Endothelial cell of umbilical vein (primary cell): ENCODE measurements around the gene NFKB2.

Experiments used
- EZH2 ChIP-seq: IDR thresholded peaks from 2 replicates; pipeline ENCODE4 v1.6.1; 2012; ENCODE audit warnings: borderline replicate concordance, low read depth, mild to moderate bottlenecking, moderate library complexity, low read length, inconsistent platforms; ENCODE audit not compliant: severe bottlenecking
- FOS ChIP-seq: IDR thresholded peaks from 2 replicates; pipeline ENCODE4 v1.6.1; 2011; ENCODE audit warnings: mild to moderate bottlenecking, low read length, moderate library complexity, borderline replicate concordance; ENCODE audit not compliant: insufficient read depth
- GATA2 ChIP-seq: IDR thresholded peaks from 2 replicates; pipeline ENCODE4 v1.7.0; 2011; ENCODE audit warnings: low read depth, mild to moderate bottlenecking, moderate library complexity, mixed read lengths, low read length; ENCODE audit not compliant: insufficient read length, insufficient read depth
- JUN ChIP-seq: IDR thresholded peaks from 2 replicates; pipeline ENCODE4 v1.6.1; 2011; ENCODE audit warnings: borderline replicate concordance, low read depth; ENCODE audit not compliant: insufficient read length, insufficient read depth
- MYC ChIP-seq: IDR thresholded peaks from one replicate; pipeline ENCODE4 v1.6.1; 2011; ENCODE audit warnings: mild to moderate bottlenecking, low read depth, low read length
- POLR2A ChIP-seq: IDR thresholded peaks from 2 replicates; pipeline ENCODE4 v1.6.1; 2012; ENCODE audit warnings: low read depth, mild to moderate bottlenecking, control low read depth, low read length
- POLR2AphosphoS5 ChIP-seq: IDR thresholded peaks from 2 replicates; pipeline ENCODE4 v1.6.1; 2012; ENCODE audit warnings: low read depth, mild to moderate bottlenecking, control low read depth, low read length, moderate library complexity; ENCODE audit not compliant: insufficient read depth
- TF ChIP-seq, protein P1 (sequence below), 2 donors: IDR thresholded peaks; 1 replicate in 1 of 2; 2 replicates in 1 of 2; pipeline ENCODE4 v1.5.1; 2011; ENCODE audit warnings: low read length in 2 of 2, mild to moderate bottlenecking in 2 of 2, moderate library complexity in 2 of 2, control low read depth in 1 of 2, inconsistent platforms in 1 of 2, low read depth in 1 of 2; ENCODE audit not compliant: insufficient read depth in 1 of 2; ENCODE audit errors: extremely low read depth in 1 of 2
- TF ChIP-seq, protein P2 (sequence below): IDR thresholded peaks from 2 replicates; pipeline ENCODE4 v1.6.1; 2011; ENCODE audit not compliant: insufficient read depth, insufficient read length

DNA sequence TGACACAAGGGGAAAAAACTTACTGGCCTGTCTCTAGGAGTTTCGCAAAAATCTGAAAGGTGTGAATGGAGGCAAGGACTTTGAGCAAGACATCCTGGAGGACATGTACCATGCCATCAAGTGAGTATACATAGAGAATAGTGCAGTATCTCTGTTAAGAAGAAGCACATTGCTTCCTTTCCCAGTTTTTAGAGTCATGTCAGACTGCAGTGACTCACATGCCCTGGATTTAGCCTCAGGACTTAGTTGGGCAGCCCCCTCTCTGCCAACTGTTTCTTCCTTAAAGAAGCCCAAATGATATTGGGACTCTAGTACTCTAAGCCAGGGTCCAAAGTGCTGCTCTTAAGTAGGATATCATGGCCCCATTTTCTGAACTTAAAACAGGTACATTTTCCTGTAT, 28.1 kb upstream of the NFKB2 start:
- TF ChIP-seq, protein P1, sequence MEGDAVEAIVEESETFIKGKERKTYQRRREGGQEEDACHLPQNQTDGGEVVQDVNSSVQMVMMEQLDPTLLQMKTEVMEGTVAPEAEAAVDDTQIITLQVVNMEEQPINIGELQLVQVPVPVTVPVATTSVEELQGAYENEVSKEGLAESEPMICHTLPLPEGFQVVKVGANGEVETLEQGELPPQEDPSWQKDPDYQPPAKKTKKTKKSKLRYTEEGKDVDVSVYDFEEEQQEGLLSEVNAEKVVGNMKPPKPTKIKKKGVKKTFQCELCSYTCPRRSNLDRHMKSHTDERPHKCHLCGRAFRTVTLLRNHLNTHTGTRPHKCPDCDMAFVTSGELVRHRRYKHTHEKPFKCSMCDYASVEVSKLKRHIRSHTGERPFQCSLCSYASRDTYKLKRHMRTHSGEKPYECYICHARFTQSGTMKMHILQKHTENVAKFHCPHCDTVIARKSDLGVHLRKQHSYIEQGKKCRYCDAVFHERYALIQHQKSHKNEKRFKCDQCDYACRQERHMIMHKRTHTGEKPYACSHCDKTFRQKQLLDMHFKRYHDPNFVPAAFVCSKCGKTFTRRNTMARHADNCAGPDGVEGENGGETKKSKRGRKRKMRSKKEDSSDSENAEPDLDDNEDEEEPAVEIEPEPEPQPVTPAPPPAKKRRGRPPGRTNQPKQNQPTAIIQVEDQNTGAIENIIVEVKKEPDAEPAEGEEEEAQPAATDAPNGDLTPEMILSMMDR (IDR thresholded peaks at IDR 0.05; ENCODE audit: extremely low read depth in 1 of 2, insufficient read depth in 1 of 2, low read depth in 1 of 2, low read length in 2 of 2): no peak
- TF ChIP-seq GATA2: no peak
- no peak for TF ChIP-seq MYC
- no peak for TF ChIP-seq POLR2A
- TF ChIP-seq JUN: no peak
- TF ChIP-seq POLR2AphosphoS5: no peak
- no peak for TF ChIP-seq EZH2
- TF ChIP-seq, protein P2, sequence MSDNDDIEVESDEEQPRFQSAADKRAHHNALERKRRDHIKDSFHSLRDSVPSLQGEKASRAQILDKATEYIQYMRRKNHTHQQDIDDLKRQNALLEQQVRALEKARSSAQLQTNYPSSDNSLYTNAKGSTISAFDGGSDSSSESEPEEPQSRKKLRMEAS: no peak
- no peak for TF ChIP-seq FOS
